ENCODE data around the gene DLGAP4. TPM values are rescaled to one million over a fixed set of nuclear protein-coding genes. Genes with fewer than 3 reads are reported as not detected.

DLGAP4 gene
- total RNA-seq, 4 donors from 2014 or later: 33.5 to 159 (median 56.6) TPM

- H3K27me3 ChIP-seq: peaks cover 39% of the 10 kb centered on the region
- 81% methylated on average over 1 of the region's 1 CpG; no CpG with 5 or more reads in 1 of the 2 donors for WGBS, 2 donors (ENCODE audit: low coverage in 1 of 2)
- DNase-seq: no peak
- in situ Hi-C loops (cut with MboI; ENCODE audit: low pct_ligation_motif_present in 1 of 4, low pct_unique_long_range_greater_than_20kb in 1 of 4, low sequenced_read_pairs in 3 of 4) (no loop called here), intact Hi-C loops (cut with DNase I; ENCODE audit: low total_unique reads) (no loop called here)
- H3K4me3 ChIP-seq: no peak overlapping the region
- H3K27ac ChIP-seq: no peak overlapping the region
- no peaks in the 10 kb centered on the region for H3K9me3 ChIP-seq
- H3K36me3 ChIP-seq: no peaks in the 10 kb centered on the region
- TF ChIP-seq POLR2AphosphoS5 (IDR thresholded peaks at IDR 0.05) (no peak), CTCF (IDR thresholded peaks at IDR 0.05) (no peak), EP300 (IDR thresholded peaks at IDR 0.05; ENCODE audit: low read depth) (no peak), POLR2A (IDR thresholded peaks at IDR 0.05) (no peak)
- H3K4me1 ChIP-seq: no peaks in the 10 kb centered on the region
These were observed 96.6 kb downstream of the DLGAP4 start for GRCh38 chr20:36402708-36403107.

- intact Hi-C loops (cut with DNase I; ENCODE audit: low total_unique reads) (no loop called here), in situ Hi-C loops (cut with MboI; ENCODE audit: low pct_ligation_motif_present in 1 of 4, low pct_unique_long_range_greater_than_20kb in 1 of 4, low sequenced_read_pairs in 3 of 4) (no loop called here)
- Histone ChIP-seq H3K36me3 (no peaks in the 10 kb centered on the region), H3K9me3 (no peaks in the 10 kb centered on the region), H3K4me3 (no peak overlapping the region), H3K27me3 (peaks cover 39% of the 10 kb centered on the region), H3K27ac (no peak overlapping the region), H3K4me1 (no peaks in the 10 kb centered on the region)
- 85 to 87% methylated on average over 4 to 11 of the region's 11 CpGs for WGBS, 2 donors (ENCODE audit: low coverage in 1 of 2)
- DNase-seq: no peak
- TF ChIP-seq EP300 (IDR thresholded peaks at IDR 0.05; ENCODE audit: low read depth) (no peak), CTCF (IDR thresholded peaks at IDR 0.05) (no peak), POLR2A (IDR thresholded peaks at IDR 0.05) (no peak), POLR2AphosphoS5 (IDR thresholded peaks at IDR 0.05) (no peak)
These were observed 98.4 kb downstream of the DLGAP4 start for GRCh38 chr20:36404435-36404978.

GRCh38 chr20:36405255-36405654 is 99.1 kb downstream of the DLGAP4 start:
- 83 to 100% methylated on average over 1 to 7 of the region's 7 CpGs for WGBS, 2 donors (ENCODE audit: low coverage in 1 of 2)
- no peaks in the 10 kb centered on the region for H3K9me3 ChIP-seq
- in situ Hi-C loops (cut with MboI; ENCODE audit: low pct_ligation_motif_present in 1 of 4, low pct_unique_long_range_greater_than_20kb in 1 of 4, low sequenced_read_pairs in 3 of 4): no loop called here
- no peaks in the 10 kb centered on the region for H3K36me3 ChIP-seq
- no peaks in the 10 kb centered on the region for H3K4me1 ChIP-seq
- peaks cover 35% of the 10 kb centered on the region for H3K27me3 ChIP-seq
- intact Hi-C loops (cut with DNase I; ENCODE audit: low total_unique reads): no loop called here
- H3K27ac ChIP-seq: no peak overlapping the region
- DNase-seq: no peak
- TF ChIP-seq CTCF (IDR thresholded peaks at IDR 0.05) (no peak), POLR2A (IDR thresholded peaks at IDR 0.05) (no peak), EP300 (IDR thresholded peaks at IDR 0.05; ENCODE audit: low read depth) (no peak), POLR2AphosphoS5 (IDR thresholded peaks at IDR 0.05) (no peak)
- no peak overlapping the region for H3K4me3 ChIP-seq

GRCh38 chr20:36407199-36407733 is 101.1 kb downstream of the DLGAP4 start:
- no peak for DNase-seq
- intact Hi-C loops (cut with DNase I; ENCODE audit: low total_unique reads): no loop called here
- Histone ChIP-seq H3K4me3 (no peak overlapping the region), H3K36me3 (no peaks in the 10 kb centered on the region), H3K27me3 (peaks cover 18% of the 10 kb centered on the region), H3K9me3 (no peaks in the 10 kb centered on the region), H3K4me1 (no peaks in the 10 kb centered on the region), H3K27ac (no peak overlapping the region)
- 78% methylated on average over 3 of the region's 3 CpGs; no CpG with 5 or more reads in 1 of the 2 donors for WGBS, 2 donors (ENCODE audit: low coverage in 1 of 2)
- in situ Hi-C loops (cut with MboI; ENCODE audit: low pct_ligation_motif_present in 1 of 4, low pct_unique_long_range_greater_than_20kb in 1 of 4, low sequenced_read_pairs in 3 of 4): no loop called here
- no peak for TF ChIP-seq POLR2AphosphoS5 (IDR thresholded peaks at IDR 0.05)
- no peak for TF ChIP-seq CTCF (IDR thresholded peaks at IDR 0.05)
- no peak for TF ChIP-seq EP300 (IDR thresholded peaks at IDR 0.05; ENCODE audit: low read depth)
- TF ChIP-seq POLR2A (IDR thresholded peaks at IDR 0.05): no peak
